ENCODE data around the gene ADAM10. TPM values are rescaled to one million over a fixed set of nuclear protein-coding genes. Genes with fewer than 3 reads are reported as not detected.

The ADAM10 gene
- total and polyA plus RNA-seq, 2 of the 8 experiments (the other 6 are each of a cell fraction or from before 2014, with no cell fraction given), result 46.5 to 163 TPM

DNA sequence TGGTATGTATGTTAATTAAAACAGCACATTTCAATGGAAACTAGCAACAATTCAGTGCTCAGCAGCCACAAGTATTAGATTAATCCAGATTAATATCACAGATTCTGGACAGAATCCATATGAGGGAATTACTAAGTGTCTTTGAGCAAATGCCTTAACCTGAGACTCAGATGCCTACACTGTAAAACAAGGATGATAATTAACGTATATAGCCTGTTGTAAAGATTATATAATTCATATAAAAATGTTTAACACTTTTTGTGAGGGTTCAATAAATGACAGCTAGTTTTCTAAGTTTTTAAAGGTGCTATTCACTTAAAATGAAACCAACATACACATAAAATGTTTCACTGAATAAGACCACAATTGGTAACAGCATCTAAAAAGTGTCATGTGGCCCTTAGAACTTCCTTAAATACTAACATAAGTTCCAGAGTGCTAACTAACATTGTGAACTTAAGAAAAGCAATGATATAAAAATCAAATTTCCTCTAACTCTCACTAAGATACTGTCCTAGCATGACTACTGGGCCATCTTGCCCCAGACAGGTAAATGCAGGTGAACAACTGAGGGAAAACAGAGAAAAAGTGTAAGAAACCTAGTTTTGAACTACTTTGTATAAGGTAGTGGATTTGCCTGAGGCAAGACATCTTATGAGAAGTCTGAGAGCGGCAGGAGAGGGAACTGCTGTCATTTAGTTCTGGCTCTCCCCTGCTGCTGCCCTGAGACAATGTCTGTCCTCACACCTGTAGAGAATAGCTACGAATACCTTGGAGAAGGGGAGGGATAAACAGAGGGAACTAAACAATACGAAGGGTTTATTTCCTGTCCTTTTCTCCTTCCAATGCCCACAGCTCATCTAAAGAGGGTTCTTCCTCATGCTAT, 151.3 kb downstream of the ADAM10 start:
- Histone ChIP-seq H3K27ac (ENCODE audit: low read depth, low read length) (no peak overlapping the region), H2BK20ac (ENCODE audit: low read length) (no peak overlapping the region), H3K9ac (replicated peaks in 1 of 4; ENCODE audit: extremely low read depth in 1 of 4, low read depth in 3 of 4, low read length in 3 of 4) (no peak overlapping the region), H4K91ac (replicated peaks; ENCODE audit: insufficient read length, low read length) (no peak overlapping the region), H4K20me1 (replicated peaks in 1 of 2; ENCODE audit: control insufficient read depth in 1 of 2, insufficient read depth in 2 of 2, low read length in 2 of 2) (no peaks in the 10 kb centered on the region), H3K36me3 (ENCODE audit: control insufficient read depth in 2 of 4, insufficient read depth in 4 of 4, low read length in 3 of 4) (peaks cover 0 to 5% (median 2%) of the 10 kb centered on the region in 4 experiments; a peak in 2 of 8 replicates), H3K79me1 (ENCODE audit: low read depth, low read length) (no peaks in the 10 kb centered on the region), H3K4me2 (ENCODE audit: insufficient read depth in 1 of 2, low read depth in 2 of 2, low read length in 2 of 2) (peak overlapping the region; percentile 13 to 46; a peak in 3 of 4 replicates), H3K23me2 (ENCODE audit: low read depth, low read length) (no peaks in the 10 kb centered on the region), H3K79me2 (ENCODE audit: control insufficient read depth in 1 of 2, insufficient read depth in 2 of 2, low read length in 2 of 2) (no peaks in the 10 kb centered on the region), H3K18ac (ENCODE audit: extremely low read depth, low read length) (no peak overlapping the region), H3K4ac (replicated peaks; ENCODE audit: insufficient read length, low read depth, low read length) (no peak overlapping the region), H2AK5ac (ENCODE audit: low read depth, low read length) (no peak overlapping the region), H2BK120ac (replicated peaks; ENCODE audit: low read depth, low read length) (no peak overlapping the region), H3K4me1 (replicated peaks in 1 of 4; ENCODE audit: control insufficient read depth in 3 of 4, insufficient read depth in 4 of 4, low read length in 3 of 4) (peaks cover 0 to 4% (median 0%) of the 10 kb centered on the region in 4 experiments; a peak in 2 of 7 replicates), H3K4me3 (ENCODE audit: extremely low read depth in 1 of 4, insufficient read depth in 2 of 4, low read depth in 3 of 4, low read length in 4 of 4) (no peak overlapping the region; a peak in 1 of 8 replicates), H4K5ac (ENCODE audit: insufficient read length, low read depth, low read length) (no peak overlapping the region), H3K23ac (ENCODE audit: insufficient read length) (no peak overlapping the region), H3K56ac (replicated peaks; ENCODE audit: insufficient read length, low read depth, low read length) (no peak overlapping the region), H3K14ac (ENCODE audit: insufficient read length) (no peak overlapping the region), H3K27me3 (replicated peaks in 1 of 4; ENCODE audit: control insufficient read depth in 3 of 4, extremely low read depth in 1 of 4, insufficient read depth in 3 of 4, low read length in 3 of 4) (no peaks in the 10 kb centered on the region), H2BK15ac (ENCODE audit: low read length) (no peak overlapping the region), H4K8ac (ENCODE audit: extremely low read depth, insufficient read depth, low read length) (no peak overlapping the region), H2BK12ac (ENCODE audit: low read depth, low read length) (no peak overlapping the region), H2AFZ (ENCODE audit: low read length) (no peak overlapping the region), H3K9me3 (ENCODE audit: insufficient read depth in 2 of 2, low read depth in 1 of 2, low read length in 1 of 2) (no peaks in the 10 kb centered on the region), H2BK5ac (ENCODE audit: low read depth, low read length) (no peak overlapping the region)
- CTCF ChIA-PET (ENCODE audit: partially characterized antibody), result interaction anchor here (1.1 kb wide), 1 partner anchor 9 kb away, joined by 3 read pairs; no protein-coding TSS in a partner anchor
- DNase-seq (ENCODE audit: low read depth in 1 of 2, low spot score in 2 of 2) (no peak), FAIRE-seq (peak; percentile 69)
- POLR2A ChIA-PET (ENCODE audit: partially characterized antibody), result interaction anchor here (0.9 to 1.0 kb wide), 2 partner anchors 150 to 151 kb away, joined by 3 read pairs; partner anchors contain the start of gene ADAM10
- WGBS, 2 experiments (ENCODE audit: extremely low coverage in 1 of 2, insufficient coverage in 1 of 2, insufficient read length in 1 of 2, insufficient replicate concordance in 2 of 2, low coverage in 1 of 2, low lambda C conversion rate in 2 of 2, missing lambda C conversion rate in 1 of 2), result 63% methylated on average over 4 of the region's 4 CpGs; no CpG with 5 or more reads in 1 of the 2 experiments
- no peak for TF ChIP-seq CHD1 (IDR thresholded peaks at IDR 0.05; ENCODE audit: low read depth, low read length)
- TF ChIP-seq EZH2 (IDR thresholded peaks at IDR 0.05; ENCODE audit: low read depth, low read length, severe bottlenecking), result no peak
- no peak for TF ChIP-seq SIRT6 (IDR thresholded peaks at IDR 0.05; ENCODE audit: low read length)
- no peak for TF ChIP-seq NRF1 (IDR thresholded peaks at IDR 0.05; ENCODE audit: low read depth, low read length)
- no peak for TF ChIP-seq SRF (IDR thresholded peaks at IDR 0.05; ENCODE audit: low read depth, low read length)
- no peak for TF ChIP-seq PHF8 (conservative IDR thresholded peaks at IDR 0.05; ENCODE audit: low read depth, low read length)
- no peak for TF ChIP-seq SAP30 (IDR thresholded peaks at IDR 0.05; ENCODE audit: insufficient read depth, insufficient replicate concordance, low read length)
- TF ChIP-seq BCL11A (IDR thresholded peaks at IDR 0.05; ENCODE audit: low read depth in 2 of 2, low read length in 2 of 2), result no peak
- no peak for TF ChIP-seq SP2 (IDR thresholded peaks at IDR 0.05; ENCODE audit: low read length)
- TF ChIP-seq GTF2F1 (IDR thresholded peaks at IDR 0.05; ENCODE audit: borderline replicate concordance, low read depth, low read length), result no peak
- TF ChIP-seq, protein P1, sequence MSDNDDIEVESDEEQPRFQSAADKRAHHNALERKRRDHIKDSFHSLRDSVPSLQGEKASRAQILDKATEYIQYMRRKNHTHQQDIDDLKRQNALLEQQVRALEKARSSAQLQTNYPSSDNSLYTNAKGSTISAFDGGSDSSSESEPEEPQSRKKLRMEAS (IDR thresholded peaks at IDR 0.05), result no peak

All from H1 (cell line).